Measurements from ENCODE around the gene ROCK2. TPM values are rescaled to one million over a fixed set of nuclear protein-coding genes. Genes with fewer than 3 reads are reported as not detected.
A peak's percentile ranks its signal among the peaks of the same experiment; 100 is the strongest.

The ROCK2 gene
- total RNA-seq, result 10 to 100 TPM; 11.0 to 21.5 (median 14.0) TPM
- polyA plus RNA-seq, result 1 to 10 TPM; 3.5 to 6.3 TPM

DNA sequence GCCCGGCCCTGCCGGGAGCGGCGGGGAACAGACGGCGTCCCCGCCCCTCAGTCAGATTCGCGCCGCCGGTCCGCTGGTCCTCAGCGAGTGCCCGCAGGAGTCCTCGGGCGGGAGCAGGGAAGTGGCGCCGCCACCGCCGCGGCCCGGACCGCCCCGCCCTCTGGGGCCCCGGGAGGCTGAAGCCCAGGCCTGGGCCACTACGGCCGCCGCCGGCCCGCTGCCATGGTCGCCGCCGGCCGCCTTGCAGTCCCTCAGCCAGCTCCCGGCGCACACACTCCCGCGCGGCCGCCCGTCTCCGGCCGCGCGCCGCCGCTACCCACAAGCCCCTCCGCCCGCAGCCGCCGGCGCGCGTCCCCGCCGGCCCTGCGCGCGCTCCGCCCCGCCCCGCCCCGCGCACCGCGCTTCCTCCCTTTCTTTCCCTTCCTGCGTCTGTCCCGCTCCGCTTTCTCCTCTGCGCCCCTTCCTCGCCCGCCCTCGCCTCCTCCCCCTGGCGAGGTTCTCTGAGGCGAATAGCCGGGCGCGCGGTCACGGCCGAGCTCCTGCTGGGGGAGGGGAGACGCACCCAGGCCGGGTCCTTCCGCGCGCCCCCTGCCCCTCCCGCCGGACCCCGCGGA lies at the start of gene ROCK2:
ROCK2 (minus strand) TSS at position 295 of the 614 bp plus-strand sequence. CDS start 500 bp downstream, outside the sequence.
- no peaks in the 10 kb centered on the region for H3K9me3 ChIP-seq
- TF ChIP-seq, protein P1, sequence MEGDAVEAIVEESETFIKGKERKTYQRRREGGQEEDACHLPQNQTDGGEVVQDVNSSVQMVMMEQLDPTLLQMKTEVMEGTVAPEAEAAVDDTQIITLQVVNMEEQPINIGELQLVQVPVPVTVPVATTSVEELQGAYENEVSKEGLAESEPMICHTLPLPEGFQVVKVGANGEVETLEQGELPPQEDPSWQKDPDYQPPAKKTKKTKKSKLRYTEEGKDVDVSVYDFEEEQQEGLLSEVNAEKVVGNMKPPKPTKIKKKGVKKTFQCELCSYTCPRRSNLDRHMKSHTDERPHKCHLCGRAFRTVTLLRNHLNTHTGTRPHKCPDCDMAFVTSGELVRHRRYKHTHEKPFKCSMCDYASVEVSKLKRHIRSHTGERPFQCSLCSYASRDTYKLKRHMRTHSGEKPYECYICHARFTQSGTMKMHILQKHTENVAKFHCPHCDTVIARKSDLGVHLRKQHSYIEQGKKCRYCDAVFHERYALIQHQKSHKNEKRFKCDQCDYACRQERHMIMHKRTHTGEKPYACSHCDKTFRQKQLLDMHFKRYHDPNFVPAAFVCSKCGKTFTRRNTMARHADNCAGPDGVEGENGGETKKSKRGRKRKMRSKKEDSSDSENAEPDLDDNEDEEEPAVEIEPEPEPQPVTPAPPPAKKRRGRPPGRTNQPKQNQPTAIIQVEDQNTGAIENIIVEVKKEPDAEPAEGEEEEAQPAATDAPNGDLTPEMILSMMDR (IDR thresholded peaks at IDR 0.05), result no peak
- H3K4me3 ChIP-seq, result peak within 1 kb of the TSS; percentile 93 to 96 (median 95)
- FAIRE-seq (no peak), DNase-seq (peak; percentile 85 to 93 (median 88)), ATAC-seq (peak; percentile 73 to 84 (median 80))
- WGBS, 2 donors, result 0 to 1% methylated on average over 32 to 90 of the region's 90 CpGs
- no peaks in the 10 kb centered on the region for H3K36me3 ChIP-seq
- H3K27ac ChIP-seq, result peak within 1 kb of the TSS; percentile 95 to 98 (median 96)
- H3K27me3 ChIP-seq, result no peaks in the 10 kb centered on the region
- intact Hi-C loops (cut with DNase I), result no loop called here
- peaks cover 16 to 40% (median 37%) of the 10 kb centered on the region in 3 donors for H3K4me1 ChIP-seq

DNA sequence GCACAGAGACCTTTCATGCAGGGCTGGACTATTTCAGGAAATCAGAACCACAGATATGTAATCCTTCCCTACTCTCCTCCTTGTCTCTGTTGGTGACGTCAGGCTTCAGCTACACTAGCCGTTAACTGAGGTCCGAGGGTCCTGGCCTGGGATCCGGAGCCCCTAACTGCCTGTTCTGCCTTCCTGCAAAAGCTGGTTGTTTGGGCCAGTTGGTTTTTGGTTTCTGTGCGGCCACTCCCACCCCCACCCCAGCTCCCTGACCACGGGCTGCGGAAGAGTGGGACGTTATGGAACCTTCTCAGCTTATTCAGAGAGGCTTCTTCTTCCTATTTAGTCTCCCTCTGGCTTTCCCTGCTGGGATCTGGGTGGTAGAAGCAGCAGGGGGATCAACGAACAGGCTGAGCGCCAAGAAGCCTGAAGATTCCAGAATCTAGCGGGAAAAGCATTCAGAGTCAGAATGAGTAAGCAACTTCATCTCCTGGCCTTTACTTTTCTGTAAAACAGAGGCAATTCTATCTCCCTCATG lies 49.3 kb upstream of the ROCK2 start:
- 83 to 88% methylated on average over 11 of the region's 11 CpGs for WGBS, 2 donors
- TF ChIP-seq, protein P1 (IDR thresholded peaks at IDR 0.05), result no peak
- Histone ChIP-seq H3K27ac (no peak overlapping the region), H3K27me3 (no peaks in the 10 kb centered on the region), H3K4me1 (peaks cover 3 to 7% (median 5%) of the 10 kb centered on the region in 3 donors), H3K36me3 (no peaks in the 10 kb centered on the region), H3K4me3 (no peak overlapping the region), H3K9me3 (no peaks in the 10 kb centered on the region)
- intact Hi-C loops (cut with DNase I), result no loop called here
- no peak for FAIRE-seq
- DNase-seq, result no peak
- ATAC-seq, result no peak

DNA sequence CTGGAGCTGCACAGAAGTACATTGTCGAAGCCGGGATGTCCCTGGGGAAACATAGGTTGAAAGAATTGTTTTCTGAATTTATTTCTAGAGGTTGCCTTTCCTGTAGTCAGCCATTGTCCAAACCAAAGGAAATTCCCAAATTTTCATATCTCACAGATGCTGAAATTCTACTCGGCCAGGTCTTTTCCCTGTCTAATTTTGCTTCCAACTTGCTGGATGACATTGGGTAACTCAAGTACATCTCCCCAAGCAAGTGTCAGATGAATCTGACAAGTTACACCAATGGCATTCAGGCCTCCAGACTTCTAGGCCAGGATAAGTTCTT lies 47.5 kb upstream of the ROCK2 start:
- 51 to 57% methylated on average over 3 of the region's 3 CpGs for WGBS, 2 donors

DNA sequence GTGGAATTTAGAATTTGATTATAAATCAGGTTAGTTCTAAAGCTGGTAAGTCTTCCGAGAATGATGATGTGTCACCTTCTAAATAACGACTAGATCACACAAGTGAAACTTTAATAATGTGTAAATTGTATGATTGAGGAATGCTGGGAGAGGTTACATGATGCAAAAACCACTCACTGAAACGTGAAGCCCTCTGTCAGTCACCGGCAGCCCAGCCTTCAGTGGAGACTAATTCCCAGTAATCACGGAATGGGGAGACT lies 45.9 kb upstream of the ROCK2 start:
- FAIRE-seq (no peak), DNase-seq (no peak), ATAC-seq (no peak)
- Histone ChIP-seq H3K27ac (peak overlapping the region in 3 of 4 donors; percentile 6 to 27 (median 12)), H3K9me3 (no peaks in the 10 kb centered on the region), H3K4me1 (peaks cover 10 to 13% (median 10%) of the 10 kb centered on the region in 3 donors), H3K27me3 (no peaks in the 10 kb centered on the region), H3K36me3 (no peaks in the 10 kb centered on the region), H3K4me3 (no peak overlapping the region)
- WGBS, 2 donors, result 77 to 81% methylated on average over 5 of the region's 5 CpGs
- intact Hi-C loops (cut with DNase I), result no loop called here
- TF ChIP-seq, protein P1 (IDR thresholded peaks at IDR 0.05), result no peak

More for the DNA sequence above, 47.5 kb upstream of the ROCK2 start:
- intact Hi-C loops (cut with DNase I), result no loop called here
- no peak for ATAC-seq
- DNase-seq, result no peak
- TF ChIP-seq, protein P1 (IDR thresholded peaks at IDR 0.05), result no peak
- no peak for FAIRE-seq
- Histone ChIP-seq H3K4me3 (no peak overlapping the region), H3K9me3 (no peaks in the 10 kb centered on the region), H3K27ac (peak overlapping the region in 2 of 4 donors; percentile 26 to 41), H3K27me3 (no peaks in the 10 kb centered on the region), H3K4me1 (peaks cover 10 to 13% (median 10%) of the 10 kb centered on the region in 3 donors), H3K36me3 (no peaks in the 10 kb centered on the region)
